Measurements from ENCODE around the gene PTTG1. TPM values are rescaled to one million over a fixed set of nuclear protein-coding genes. Genes with fewer than 3 reads are reported as not detected.

PTTG1 gene
- total and polyA plus RNA-seq, 9 of the 15 experiments (the other 6 are each of a cell fraction or from before 2014, with no cell fraction given), result 193 to 1,088 (median 349) TPM

GRCh38 chr5:160421625-160422258 is at the start of gene PTTG1 (continued):
- no peak; the same call in 1 of the 2 replicates for TF ChIP-seq GABPA (tag; conservative IDR thresholded peaks at IDR 0.05; ENCODE audit: low read depth)
- TF ChIP-seq POLR2G (IDR thresholded peaks at IDR 0.05; ENCODE audit: low read depth, low read length), result peak; percentile 98
- TF ChIP-seq MCM7 (IDR thresholded peaks at IDR 0.05), result no peak
- no peak for TF ChIP-seq XRCC3 (IDR thresholded peaks at IDR 0.05)
- TF ChIP-seq KAT7 (CRISPR knock-in tag; IDR thresholded peaks at IDR 0.05; ENCODE audit: borderline replicate concordance), result no peak
- TF ChIP-seq SRSF3 (IDR thresholded peaks at IDR 0.05; ENCODE audit: insufficient read depth, low read length), result no peak
- TF ChIP-seq HNRNPUL1 (IDR thresholded peaks at IDR 0.05; ENCODE audit: low read length), result no peak
- no peak for TF ChIP-seq STAT5A (IDR thresholded peaks at IDR 0.05; ENCODE audit: borderline replicate concordance, low read length)
- TF ChIP-seq YBX1 (IDR thresholded peaks at IDR 0.05), result no peak
- TF ChIP-seq ZFP91 (CRISPR knock-in tag; IDR thresholded peaks at IDR 0.05), result no peak
- peak; percentile 65 for TF ChIP-seq RBBP5 (IDR thresholded peaks at IDR 0.05; ENCODE audit: borderline replicate concordance, insufficient read depth, low read length, poor library complexity, severe bottlenecking)
- no peak for TF ChIP-seq ZNF707 (CRISPR knock-in tag; conservative IDR thresholded peaks at IDR 0.05)
- no peak for TF ChIP-seq ZNF586 (CRISPR knock-in tag; conservative IDR thresholded peaks at IDR 0.05)
- no peak for TF ChIP-seq SFPQ (IDR thresholded peaks at IDR 0.05; ENCODE audit: low read depth, low read length)
- no peak for TF ChIP-seq FOXP4 (CRISPR knock-in tag; IDR thresholded peaks at IDR 0.05; ENCODE audit: borderline replicate concordance)
- peak; percentile 81 for TF ChIP-seq MBD2 (IDR thresholded peaks at IDR 0.05; ENCODE audit: borderline replicate concordance, low read depth)
- TF ChIP-seq ZSCAN29 (IDR thresholded peaks at IDR 0.05), result no peak
- peak; percentile 60; the same call in 1 of the 2 replicates for TF ChIP-seq TOE1 (IDR thresholded peaks at IDR 0.05; ENCODE audit: borderline replicate concordance)
- TF ChIP-seq TOE1 (CRISPR knock-in tag; IDR thresholded peaks at IDR 0.05; ENCODE audit: borderline replicate concordance, low read depth), result no peak
- TF ChIP-seq HNRNPK (IDR thresholded peaks at IDR 0.05; ENCODE audit: low read depth, low read length, poor library complexity, severe bottlenecking), result no peak
- TF ChIP-seq CC2D1A (IDR thresholded peaks at IDR 0.05), result peak; percentile 77
- TF ChIP-seq ZNF830 (CRISPR knock-in tag; IDR thresholded peaks at IDR 0.05), result no peak
- no peak for TF ChIP-seq EGR1 (conservative IDR thresholded peaks at IDR 0.05)
- no peak for TF ChIP-seq ZNF668 (CRISPR knock-in tag; IDR thresholded peaks at IDR 0.05)
- peak; percentile 85 for TF ChIP-seq HNRNPLL (IDR thresholded peaks at IDR 0.05; ENCODE audit: low read depth, low read length, poor library complexity, severe bottlenecking)

All from K562 (cell line).